ENCODE measurements around the gene NANOS3.
"Not testable (repeated sequence)": the region's sequence is repeated elsewhere in the genome, so short reads cannot be mapped to it uniquely, and the experiment has no call there.

The NANOS3 gene

GRCh38 chr19:13887018-13887436, 10.1 kb downstream of the NANOS3 start:
- DNase-seq: no peak

- peak; percentile 47 for DNase-seq
Measured at GRCh38 chr19:13887517-13887916, 10.6 kb downstream of the NANOS3 start.

GRCh38 chr19:13888281-13888680, 11.3 kb downstream of the NANOS3 start:
- no peak for DNase-seq

- no peak for DNase-seq
Measured at GRCh38 chr19:13890136-13890535, 13.2 kb downstream of the NANOS3 start.

GRCh38 chr19:13892870-13893269, 15.9 kb downstream of the NANOS3 start:
- no peak for DNase-seq

GRCh38 chr19:13894552-13894951, 17.6 kb downstream of the NANOS3 start:
- no peak for DNase-seq

GRCh38 chr19:13896227-13896626, 19.3 kb downstream of the NANOS3 start:
- DNase-seq: no peak

- DNase-seq: no peak
Measured at GRCh38 chr19:13899393-13899792, 22.5 kb downstream of the NANOS3 start.

GRCh38 chr19:13899912-13900584, 23.1 kb downstream of the NANOS3 start:
- DNase-seq: no peak

- no peak for DNase-seq
Measured at GRCh38 chr19:13902993-13903555, 26.1 kb downstream of the NANOS3 start.

- DNase-seq: peak; percentile 42
Measured at GRCh38 chr19:13905634-13906520, 28.9 kb downstream of the NANOS3 start, which contains the start of the genes BRME1 and CC2D1A. BRME1 (minus strand) TSS chr19:13906117; CDS start chr19:13904892, 1,225 bp downstream. CC2D1A (plus strand) TSS chr19:13906201; CDS start chr19:13906442, 241 bp downstream.

- DNase-seq: no peak
Measured at GRCh38 chr19:13906521-13906904, 29.6 kb downstream of the NANOS3 start.

GRCh38 chr19:13906910-13907309, 30.0 kb downstream of the NANOS3 start:
- DNase-seq: no peak

GRCh38 chr19:13908674-13909073, 31.7 kb downstream of the NANOS3 start:
- DNase-seq: no peak

GRCh38 chr19:13909430-13909829, 32.5 kb downstream of the NANOS3 start:
- DNase-seq: no peak

GRCh38 chr19:13913352-13913751, 36.4 kb downstream of the NANOS3 start:
- DNase-seq: no peak

GRCh38 chr19:13914777-13915176, 37.8 kb downstream of the NANOS3 start:
- no peak for DNase-seq

GRCh38 chr19:13917888-13918406, 41.0 kb downstream of the NANOS3 start:
- no peak for DNase-seq

GRCh38 chr19:13918726-13919411, 41.9 kb downstream of the NANOS3 start:
- DNase-seq: no peak

- DNase-seq: no peak
Measured at GRCh38 chr19:13920524-13920923, 43.6 kb downstream of the NANOS3 start.

- DNase-seq: peak; percentile 13
Measured at GRCh38 chr19:13920940-13921747, 44.2 kb downstream of the NANOS3 start.

- not testable (repeated sequence) for DNase-seq
Measured at GRCh38 chr19:13922118-13922517, 45.2 kb downstream of the NANOS3 start.
